ENCODE measurements around the gene PSMC3IP. TPM values are rescaled to one million over a fixed set of nuclear protein-coding genes. Genes with fewer than 3 reads are reported as not detected.
A peak's percentile ranks its signal among the peaks of the same experiment; 100 is the strongest.

The PSMC3IP gene
- total and polyA plus RNA-seq, 10 donors, result 1.9 to 5.6 (median 3.8) TPM

- Histone ChIP-seq H3K36me3 (peaks cover 0 to 100% (median 69%) of the 10 kb centered on the region in 6 donors), H3K4me3 (no peak overlapping the region), H3K9me3 (no peaks in the 10 kb centered on the region), H3K27me3 (replicated peaks in 1 of 7) (no peaks in the 10 kb centered on the region), H3K4me1 (peaks cover 0 to 27% (median 19%) of the 10 kb centered on the region in 6 donors), H3K27ac (peak overlapping the region in 1 of 8 donors; percentile 28)
- no peak for TF ChIP-seq POLR2AphosphoS5 (IDR thresholded peaks at IDR 0.05)
- TF ChIP-seq POLR2A (IDR thresholded peaks at IDR 0.05), result no peak
- TF ChIP-seq, protein P1, sequence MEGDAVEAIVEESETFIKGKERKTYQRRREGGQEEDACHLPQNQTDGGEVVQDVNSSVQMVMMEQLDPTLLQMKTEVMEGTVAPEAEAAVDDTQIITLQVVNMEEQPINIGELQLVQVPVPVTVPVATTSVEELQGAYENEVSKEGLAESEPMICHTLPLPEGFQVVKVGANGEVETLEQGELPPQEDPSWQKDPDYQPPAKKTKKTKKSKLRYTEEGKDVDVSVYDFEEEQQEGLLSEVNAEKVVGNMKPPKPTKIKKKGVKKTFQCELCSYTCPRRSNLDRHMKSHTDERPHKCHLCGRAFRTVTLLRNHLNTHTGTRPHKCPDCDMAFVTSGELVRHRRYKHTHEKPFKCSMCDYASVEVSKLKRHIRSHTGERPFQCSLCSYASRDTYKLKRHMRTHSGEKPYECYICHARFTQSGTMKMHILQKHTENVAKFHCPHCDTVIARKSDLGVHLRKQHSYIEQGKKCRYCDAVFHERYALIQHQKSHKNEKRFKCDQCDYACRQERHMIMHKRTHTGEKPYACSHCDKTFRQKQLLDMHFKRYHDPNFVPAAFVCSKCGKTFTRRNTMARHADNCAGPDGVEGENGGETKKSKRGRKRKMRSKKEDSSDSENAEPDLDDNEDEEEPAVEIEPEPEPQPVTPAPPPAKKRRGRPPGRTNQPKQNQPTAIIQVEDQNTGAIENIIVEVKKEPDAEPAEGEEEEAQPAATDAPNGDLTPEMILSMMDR (IDR thresholded peaks at IDR 0.05 in 8 of 11, conservative IDR thresholded peaks at IDR 0.05 in 3 of 11), result no peak
- 87 to 95% (median 91%) methylated on average over 2 of the region's 2 CpGs for WGBS, 5 donors
- intact Hi-C loops (cut with DNase I; ENCODE audit: low total_unique reads), result no loop called here
- DNase-seq, result no peak
Measured at GRCh38 chr17:42590886-42591285, 13.4 kb upstream of the PSMC3IP start.

DNA sequence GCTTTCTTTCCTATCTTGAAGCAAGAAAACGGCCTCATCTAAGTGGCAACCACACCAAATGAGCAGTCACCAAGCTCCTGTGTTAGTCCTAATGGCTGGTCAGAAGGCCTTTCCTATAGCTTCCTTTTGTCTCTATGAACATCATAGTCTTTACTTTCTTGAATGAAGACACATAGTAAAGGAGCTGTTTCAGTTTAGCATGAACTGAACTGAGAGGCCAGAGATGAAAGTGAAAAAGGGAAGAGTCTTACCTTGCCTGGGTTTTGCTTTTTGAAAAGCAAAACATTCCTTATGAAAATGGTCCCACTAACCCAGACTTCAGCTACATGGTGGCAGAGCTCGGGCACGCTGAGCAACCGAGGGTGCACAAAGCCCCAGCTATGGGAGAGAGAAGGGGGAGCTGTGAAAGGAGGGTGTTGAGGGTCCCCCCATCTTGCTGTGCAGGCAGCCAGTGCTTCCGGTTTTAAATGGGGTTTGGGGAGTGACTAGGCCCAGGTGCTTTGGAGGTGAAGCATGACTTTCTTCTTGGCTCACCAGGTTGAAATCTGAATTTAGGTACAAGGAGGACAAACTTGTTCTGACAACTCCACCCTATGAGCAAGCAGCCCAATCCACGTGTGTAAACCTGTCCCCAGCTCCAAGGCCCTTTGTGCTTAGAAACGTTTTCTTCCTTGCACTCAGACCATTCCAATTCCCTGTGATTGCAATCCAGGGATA, 9.1 kb upstream of the PSMC3IP start:
- 72 to 88% (median 78%) methylated on average over 7 of the region's 7 CpGs for WGBS, 5 donors
- DNase-seq, result no peak
- peak in 1 of 3 donors; percentile 20 for TF ChIP-seq POLR2AphosphoS5 (IDR thresholded peaks at IDR 0.05)
- TF ChIP-seq, protein P1 (IDR thresholded peaks at IDR 0.05 in 8 of 11, conservative IDR thresholded peaks at IDR 0.05 in 3 of 11), result no peak
- Histone ChIP-seq H3K27ac (peak overlapping the region in 4 of 8 donors; percentile 42 to 71 (median 60)), H3K9me3 (no peaks in the 10 kb centered on the region), H3K36me3 (peaks cover 9 to 100% (median 96%) of the 10 kb centered on the region in 6 donors), H3K4me3 (peak overlapping the region in 1 of 8 donors; percentile 16), H3K27me3 (replicated peaks in 1 of 7) (no peaks in the 10 kb centered on the region), H3K4me1 (peaks cover 0 to 39% (median 29%) of the 10 kb centered on the region in 6 donors)
- intact Hi-C loops (cut with DNase I; ENCODE audit: low total_unique reads), result no loop called here

DNA sequence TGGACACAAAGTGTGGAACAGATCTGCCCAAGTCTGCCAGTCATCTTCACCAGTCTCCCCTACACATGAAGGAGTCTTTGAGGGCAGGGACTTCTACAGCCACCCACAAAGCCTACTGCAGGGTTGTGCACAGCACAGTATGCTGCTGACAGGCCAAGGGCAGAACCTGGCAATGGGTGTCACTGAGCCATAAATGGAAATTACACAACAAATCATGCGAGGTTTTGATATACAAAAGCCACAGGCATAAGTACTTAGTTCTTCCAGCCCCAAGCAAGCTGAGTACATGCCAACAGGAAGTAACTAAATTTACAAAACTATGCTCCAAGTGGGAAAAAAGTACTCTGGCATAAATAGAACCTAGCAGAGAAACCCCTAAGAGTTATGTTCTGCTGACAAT, 7.8 kb upstream of the PSMC3IP start:
- peaks cover 9 to 100% (median 96%) of the 10 kb centered on the region in 6 donors for H3K36me3 ChIP-seq
- DNase-seq, result no peak
- peaks cover 0 to 41% (median 27%) of the 10 kb centered on the region in 6 donors for H3K4me1 ChIP-seq
- peak overlapping the region in 6 of 8 donors; percentile 25 to 71 (median 37) for H3K27ac ChIP-seq
- H3K4me3 ChIP-seq, result peak overlapping the region in 1 of 8 donors; percentile 3
- TF ChIP-seq POLR2A (IDR thresholded peaks at IDR 0.05) (no peak), POLR2AphosphoS5 (IDR thresholded peaks at IDR 0.05) (no peak)
- TF ChIP-seq, protein P1 (IDR thresholded peaks at IDR 0.05 in 8 of 11, conservative IDR thresholded peaks at IDR 0.05 in 3 of 11), result no peak
- H3K9me3 ChIP-seq, result no peaks in the 10 kb centered on the region
- 23 to 67% (median 28%) methylated on average over 1 of the region's 1 CpG for WGBS, 5 donors
- intact Hi-C loops (cut with DNase I; ENCODE audit: low total_unique reads), result no loop called here
- no peaks in the 10 kb centered on the region for H3K27me3 ChIP-seq (replicated peaks in 1 of 7)

GRCh38 chr17:42584880-42585279, 7.4 kb upstream of the PSMC3IP start:
- peaks cover 0 to 46% (median 27%) of the 10 kb centered on the region in 6 donors for H3K4me1 ChIP-seq
- H3K4me3 ChIP-seq, result peak overlapping the region in 1 of 8 donors; percentile 3
- DNase-seq, result no peak
- peak overlapping the region in 6 of 8 donors; percentile 25 to 71 (median 37) for H3K27ac ChIP-seq
- H3K9me3 ChIP-seq, result no peaks in the 10 kb centered on the region
- WGBS, 5 donors, result 64 to 87% (median 77%) methylated on average over 9 of the region's 9 CpGs
- H3K36me3 ChIP-seq, result peaks cover 9 to 100% (median 96%) of the 10 kb centered on the region in 6 donors
- no peaks in the 10 kb centered on the region for H3K27me3 ChIP-seq (replicated peaks in 1 of 7)
- intact Hi-C loops (cut with DNase I; ENCODE audit: low total_unique reads), result no loop called here
- no peak for TF ChIP-seq POLR2A (IDR thresholded peaks at IDR 0.05)
